HEK293 (cell line): ENCODE measurements around the gene RCOR2.
A peak's percentile ranks its signal among the peaks of the same experiment; 100 is the strongest.

ENCODE experiments used
- CTCF ChIA-PET: fragments of 350-600 bp; formaldehyde crosslinking; extraction: SDS; loops from one replicate; lab custom pipeline; 2021; ENCODE audit warnings: antibody characterized with exemption; lab: Yijun Ruan, JAX
- POLR2A ChIA-PET: fragments of 300-600 bp; formaldehyde crosslinking; extraction: SDS; loops from one replicate; lab custom pipeline; 2020; ENCODE audit warnings: antibody characterized with exemption, inconsistent platforms; lab: Yijun Ruan, JAX
- H3K27ac ChIP-seq: fragments of 200-500 bp; sonication (Bioruptor generic); 2 replicates; pipeline ENCODE4 v1.5.1; 2014; ENCODE audit warnings: low read depth, low read length, control low read depth, inconsistent platforms; ENCODE audit errors: extremely low read depth
- H3K36me3 ChIP-seq, 2 experiments: fragments of 200-500 bp in 1 of 2; sonication (Bioruptor generic) in 1 of 2; 1 replicate in 1 of 2; 2 replicates in 1 of 2; pipeline ENCODE4 v1.5.1; 2014 to 2017; ENCODE audit warnings: inconsistent platforms in 2 of 2, low read length in 2 of 2; ENCODE audit not compliant: control insufficient read depth in 2 of 2, insufficient read depth in 1 of 2
- H3K4me1 ChIP-seq: fragments of 200-500 bp; sonication (Bioruptor generic); 2 replicates; pipeline ENCODE4 v1.5.1; 2014; ENCODE audit warnings: mild to moderate bottlenecking, low read length, inconsistent platforms; ENCODE audit not compliant: control insufficient read depth, insufficient read depth
- H3K4me3 ChIP-seq: 2 replicates; pipeline ENCODE4 v1.5.1; 2011; ENCODE audit warnings: low read depth, mild to moderate bottlenecking, control low read depth, low read length, moderate library complexity
- H3K9me3 ChIP-seq: fragments of 200-500 bp; sonication (Bioruptor generic); 2 replicates; pipeline ENCODE4 v1.5.1; 2014; ENCODE audit warnings: low read depth, low read length, inconsistent platforms; ENCODE audit not compliant: control insufficient read depth, insufficient read depth
- BCL11B ChIP-seq: fragments of 450-650 bp; formaldehyde crosslinking; IDR thresholded peaks from 2 replicates; pipeline ENCODE4 v1.5.1; 2016; ENCODE audit warnings: low read depth, missing biosample characterization, missing genetic modification characterization
- BCL6B ChIP-seq: fragments of 450-650 bp; formaldehyde crosslinking; IDR thresholded peaks from 2 replicates; pipeline ENCODE4 v1.5.1; 2017; ENCODE audit warnings: missing biosample characterization, missing genetic modification characterization
- FEZF1 ChIP-seq: fragments of 450-650 bp; formaldehyde crosslinking; IDR thresholded peaks from 2 replicates; pipeline ENCODE4 v1.5.1; 2016; ENCODE audit warnings: missing biosample characterization, missing genetic modification characterization
- KLF10 ChIP-seq: fragments of 450-650 bp; IDR thresholded peaks from 2 replicates; pipeline ENCODE4 v1.5.1; 2018; ENCODE audit warnings: missing biosample characterization, mild to moderate bottlenecking, missing genetic modification characterization
- KLF7 ChIP-seq: fragments of 450-650 bp; formaldehyde crosslinking; IDR thresholded peaks from 2 replicates; pipeline ENCODE4 v1.5.1; 2016; ENCODE audit warnings: missing biosample characterization, missing genetic modification characterization, borderline replicate concordance
- MYNN ChIP-seq: fragments of 450-650 bp; formaldehyde crosslinking; IDR thresholded peaks from 2 replicates; pipeline ENCODE4 v1.5.1; 2016; ENCODE audit warnings: missing biosample characterization, missing genetic modification characterization, borderline replicate concordance
- OVOL3 ChIP-seq: fragments of 450-650 bp; formaldehyde crosslinking; IDR thresholded peaks from 2 replicates; pipeline ENCODE4 v1.5.1; 2016; ENCODE audit warnings: missing biosample characterization, missing genetic modification characterization
- PRDM1 ChIP-seq: fragments of 450-650 bp; formaldehyde crosslinking; IDR thresholded peaks from 2 replicates; pipeline ENCODE4; 2016; ENCODE audit warnings: missing biosample characterization, missing genetic modification characterization
- PRDM10 ChIP-seq: fragments of 450-650 bp; formaldehyde crosslinking; IDR thresholded peaks from 2 replicates; pipeline ENCODE4 v1.5.1; 2016; ENCODE audit warnings: missing biosample characterization, missing genetic modification characterization
- SALL2 ChIP-seq: fragments of 450-650 bp; formaldehyde crosslinking; IDR thresholded peaks from 2 replicates; pipeline ENCODE4 v1.5.0; 2017; ENCODE audit warnings: missing biosample characterization, mild to moderate bottlenecking, missing genetic modification characterization, borderline replicate concordance
- SP7 ChIP-seq: fragments of 450-650 bp; formaldehyde crosslinking; IDR thresholded peaks from 2 replicates; pipeline ENCODE4 v1.5.1; 2016; ENCODE audit warnings: missing biosample characterization, missing genetic modification characterization
- ZBTB8A ChIP-seq: fragments of 450-650 bp; formaldehyde crosslinking; IDR thresholded peaks from 2 replicates; pipeline ENCODE4 v1.5.1; 2016; ENCODE audit warnings: missing biosample characterization, missing genetic modification characterization
- ZFHX2 ChIP-seq: fragments of 450-650 bp; formaldehyde crosslinking; conservative IDR thresholded peaks from 2 replicates; pipeline ENCODE4 v1.5.1; 2016; ENCODE audit warnings: missing biosample characterization, missing genetic modification characterization
- ZFP37 ChIP-seq: fragments of 450-650 bp; formaldehyde crosslinking; IDR thresholded peaks from 2 replicates; pipeline ENCODE4 v1.5.1; 2016; ENCODE audit warnings: missing biosample characterization, missing genetic modification characterization
- ZNF114 ChIP-seq: fragments of 450-650 bp; formaldehyde crosslinking; IDR thresholded peaks from 2 replicates; pipeline ENCODE4 v1.5.0; 2017; ENCODE audit warnings: missing biosample characterization, missing genetic modification characterization
- ZNF169 ChIP-seq: fragments of 450-650 bp; formaldehyde crosslinking; IDR thresholded peaks from 2 replicates; pipeline ENCODE4 v1.5.1; 2016; ENCODE audit warnings: missing biosample characterization, missing genetic modification characterization
- ZNF19 ChIP-seq: fragments of 450-650 bp; formaldehyde crosslinking; IDR thresholded peaks from 2 replicates; pipeline ENCODE4; 2016; ENCODE audit warnings: missing biosample characterization, missing genetic modification characterization, low read depth
- ZNF23 ChIP-seq: fragments of 450-650 bp; formaldehyde crosslinking; IDR thresholded peaks from 2 replicates; pipeline ENCODE4 v1.5.1; 2016; ENCODE audit warnings: missing biosample characterization, missing genetic modification characterization, borderline replicate concordance
- ZNF280C ChIP-seq: fragments of 450-650 bp; formaldehyde crosslinking; IDR thresholded peaks from 2 replicates; pipeline ENCODE4 v1.5.1; 2016; ENCODE audit warnings: missing biosample characterization, missing genetic modification characterization
- ZNF311 ChIP-seq: fragments of 450-650 bp; formaldehyde crosslinking; IDR thresholded peaks from 2 replicates; pipeline ENCODE4 v1.5.1; 2017; ENCODE audit warnings: missing biosample characterization, missing genetic modification characterization, borderline replicate concordance
- ZNF513 ChIP-seq: fragments of 450-650 bp; IDR thresholded peaks from 2 replicates; pipeline ENCODE4 v1.5.1; 2018; ENCODE audit warnings: missing biosample characterization, missing genetic modification characterization
- ZNF514 ChIP-seq: fragments of 450-650 bp; formaldehyde crosslinking; IDR thresholded peaks from 2 replicates; pipeline ENCODE4 v1.5.1; 2016; ENCODE audit warnings: missing biosample characterization, missing genetic modification characterization
- ZNF596 ChIP-seq: fragments of 450-650 bp; IDR thresholded peaks from 2 replicates; pipeline ENCODE4 v1.5.0; 2018; ENCODE audit warnings: missing biosample characterization, mild to moderate bottlenecking, missing genetic modification characterization, moderate library complexity

Gene RCOR2

GRCh38 chr11:63879598-63880402 lies 37.2 kb downstream of the RCOR2 start:
- ChIA-PET POLR2A (no interaction called here), CTCF (interaction anchor here (0.6 to 1.7 kb wide), 4 partner anchors 11 to 43 kb away, joined by 3 to 8 read pairs (median 4); no protein-coding TSS in a partner anchor)
- TF ChIP-seq SALL2 (tag by site-specific recombination) (no peak), ZNF23 (tag by site-specific recombination) (no peak), PRDM1 (tag by site-specific recombination) (no peak), ZNF114 (tag by site-specific recombination) (no peak), ZNF596 (tag by site-specific recombination) (no peak), PRDM10 (tag by site-specific recombination) (peak; percentile 24; the same call in 1 of the 2 replicates)
- TF ChIP-seq, all 188 proteins: peak for 1
- Histone ChIP-seq H3K9me3 (no peaks in the 10 kb centered on the region), H3K27ac (no peak overlapping the region), H3K4me1 (no peaks in the 10 kb centered on the region), H3K36me3 (peaks cover 0 to 5% of the 10 kb centered on the region in 2 experiments; a peak in 1 of 3 replicates), H3K4me3 (no peak overlapping the region)

- Histone ChIP-seq H3K27ac (no peak overlapping the region), H3K4me1 (peaks cover 4% of the 10 kb centered on the region; the same call in 1 of the 2 replicates), H3K4me3 (no peak overlapping the region), H3K9me3 (no peaks in the 10 kb centered on the region), H3K36me3 (peaks cover 0 to 5% of the 10 kb centered on the region in 2 experiments; a peak in 1 of 3 replicates)
- TF ChIP-seq SP7 (tag by site-specific recombination) (no peak), ZBTB8A (no peak), ZNF514 (tag by site-specific recombination) (no peak), ZFP37 (tag by site-specific recombination) (no peak), ZNF169 (no peak), ZNF513 (tag by site-specific recombination) (no peak), BCL11B (tag by site-specific recombination) (no peak), OVOL3 (tag by site-specific recombination) (no peak), KLF10 (no peak), FEZF1 (no peak), ZNF19 (tag by site-specific recombination) (no peak), ZNF311 (tag by site-specific recombination) (no peak), MYNN (tag by site-specific recombination) (no peak), ZFHX2 (tag by site-specific recombination) (no peak), KLF7 (tag by site-specific recombination) (no peak), BCL6B (tag by site-specific recombination) (no peak), ZNF280C (no peak)
- ChIA-PET POLR2A (interaction anchor here (0.6 kb wide), 2 partner anchors 23 to 1453 kb away, joined by 4 to 7 read pairs; no protein-coding TSS in a partner anchor), CTCF (interaction anchor here (0.7 to 1.7 kb wide), 3 partner anchors 9 to 41 kb away, joined by 4 to 8 read pairs (median 6); no protein-coding TSS in a partner anchor)
These were observed 39.2 kb downstream of the RCOR2 start for GRCh38 chr11:63877658-63878241.
